Brain pericyte (primary cell): ENCODE results near the gene AFAP1.

ENCODE experiments used
- DNase-seq: peaks from one replicate; pipeline ENCODE4 v3.0.0-alpha.2; 2012; ENCODE audit warnings: low read depth, low spot score

AFAP1 gene

GRCh38 chr4:7719354-7720174, 220.1 kb downstream of the AFAP1 start:
- DNase-seq = no peak

DNA sequence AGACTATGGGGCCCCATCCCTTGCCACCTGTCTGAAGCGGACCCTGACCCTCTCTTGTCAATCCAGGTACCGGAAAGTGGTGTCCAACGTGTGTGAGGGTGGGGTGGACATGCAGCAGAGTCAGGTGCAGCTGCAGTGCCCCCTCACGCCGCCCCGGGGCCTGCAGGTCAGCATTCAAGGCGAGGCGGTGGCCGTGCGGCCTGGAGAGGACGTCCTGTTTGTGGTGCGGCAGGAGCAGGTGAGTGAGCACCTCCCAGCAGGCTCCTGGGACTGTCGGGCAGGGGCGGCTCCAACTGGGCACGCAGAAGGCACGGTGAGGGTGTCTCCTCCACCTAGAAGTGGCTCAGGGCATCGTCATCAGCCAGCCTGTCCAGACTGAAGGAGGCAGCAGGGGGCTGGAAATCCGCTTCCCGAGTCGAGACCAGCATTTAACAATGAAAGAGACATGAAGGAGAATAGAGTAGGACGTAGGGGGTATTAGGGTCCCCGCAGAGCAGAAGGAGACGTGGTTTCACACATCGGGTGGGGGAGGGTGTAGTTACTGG, 221.6 kb downstream of the AFAP1 start:
- no peak for DNase-seq

DNA sequence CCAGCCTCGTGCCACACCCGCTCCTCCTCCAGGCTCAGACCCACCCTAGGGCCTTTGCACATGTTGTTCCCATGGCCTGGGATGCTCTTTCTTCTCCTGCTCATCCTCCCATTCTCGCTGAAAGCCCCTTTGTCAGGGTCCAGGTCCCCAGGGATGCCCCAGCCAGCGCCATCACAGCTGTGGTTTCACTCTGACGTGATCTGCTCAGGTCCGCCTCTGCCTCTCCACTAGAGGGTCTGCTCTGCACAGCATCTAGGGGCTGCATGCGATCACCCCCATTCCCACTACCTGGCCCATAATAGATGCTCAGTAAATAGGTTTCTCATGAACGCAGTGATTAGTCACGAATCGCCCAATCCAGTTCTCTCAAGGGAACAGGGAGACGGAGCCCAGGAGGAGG, 222.5 kb downstream of the AFAP1 start:
- no peak for DNase-seq

- DNase-seq = no peak
Observed at GRCh38 chr4:7716010-7716721, 223.5 kb downstream of the AFAP1 start.

GRCh38 chr4:7715271-7716009, 224.2 kb downstream of the AFAP1 start:
- DNase-seq = no peak

GRCh38 chr4:7714738-7715137, 224.9 kb downstream of the AFAP1 start:
- no peak for DNase-seq

DNA sequence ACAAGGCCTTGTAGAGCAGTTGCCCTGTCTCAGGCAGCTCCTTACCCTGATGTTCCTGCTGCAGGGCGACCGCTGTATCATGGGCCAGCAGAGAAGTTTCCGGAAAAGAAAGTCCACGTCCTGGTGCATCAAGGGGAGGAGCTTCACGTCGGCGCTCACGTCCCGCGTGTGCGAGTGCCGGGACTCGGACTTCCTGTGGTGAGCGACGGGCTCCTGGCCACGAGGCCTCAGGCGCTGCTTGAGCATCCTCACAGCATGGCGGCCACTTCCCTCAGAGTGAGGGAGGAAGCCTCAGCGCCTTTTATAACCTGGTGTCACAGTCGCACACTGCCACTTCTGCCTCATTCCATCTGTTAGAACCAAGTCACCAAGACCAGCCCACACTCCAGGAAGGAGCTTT, 225.5 kb downstream of the AFAP1 start:
- no peak for DNase-seq

- no peak for DNase-seq
Observed at GRCh38 chr4:7713757-7714156, 225.9 kb downstream of the AFAP1 start.

- DNase-seq = no peak
Observed at GRCh38 chr4:7712021-7712671, 227.5 kb downstream of the AFAP1 start.

DNA sequence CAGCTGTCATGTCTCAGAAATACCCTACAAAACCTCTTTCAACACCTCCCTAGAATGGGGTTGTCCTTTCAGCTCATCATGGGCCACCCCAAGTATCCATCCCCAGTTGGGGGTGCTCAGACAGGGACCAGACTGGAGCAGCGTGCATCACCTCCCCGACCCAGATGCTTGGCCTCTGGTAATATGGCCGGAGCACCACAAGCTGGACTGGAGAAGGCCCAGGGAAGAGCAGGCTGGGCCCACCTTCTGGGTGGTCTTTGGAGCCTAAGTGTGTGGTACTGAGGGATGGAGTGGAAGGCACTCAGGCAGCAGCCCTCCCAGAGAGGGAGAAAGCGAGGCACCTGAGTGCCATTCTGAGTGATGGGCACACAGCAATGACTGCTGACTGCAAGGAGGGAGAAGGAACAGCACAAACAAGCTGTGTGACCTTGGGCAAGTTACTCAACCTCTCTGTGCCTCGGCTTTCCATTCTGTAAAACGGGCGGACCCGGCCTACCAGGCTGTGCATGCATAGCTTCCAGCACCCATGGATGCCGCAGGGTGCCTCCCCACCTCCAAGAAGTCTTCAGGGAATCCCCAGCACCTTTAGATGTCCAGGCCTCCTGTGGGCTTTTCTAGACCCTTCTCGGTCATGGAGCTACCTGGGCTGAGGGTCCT, 228.2 kb downstream of the AFAP1 start:
- no peak for DNase-seq

DNA sequence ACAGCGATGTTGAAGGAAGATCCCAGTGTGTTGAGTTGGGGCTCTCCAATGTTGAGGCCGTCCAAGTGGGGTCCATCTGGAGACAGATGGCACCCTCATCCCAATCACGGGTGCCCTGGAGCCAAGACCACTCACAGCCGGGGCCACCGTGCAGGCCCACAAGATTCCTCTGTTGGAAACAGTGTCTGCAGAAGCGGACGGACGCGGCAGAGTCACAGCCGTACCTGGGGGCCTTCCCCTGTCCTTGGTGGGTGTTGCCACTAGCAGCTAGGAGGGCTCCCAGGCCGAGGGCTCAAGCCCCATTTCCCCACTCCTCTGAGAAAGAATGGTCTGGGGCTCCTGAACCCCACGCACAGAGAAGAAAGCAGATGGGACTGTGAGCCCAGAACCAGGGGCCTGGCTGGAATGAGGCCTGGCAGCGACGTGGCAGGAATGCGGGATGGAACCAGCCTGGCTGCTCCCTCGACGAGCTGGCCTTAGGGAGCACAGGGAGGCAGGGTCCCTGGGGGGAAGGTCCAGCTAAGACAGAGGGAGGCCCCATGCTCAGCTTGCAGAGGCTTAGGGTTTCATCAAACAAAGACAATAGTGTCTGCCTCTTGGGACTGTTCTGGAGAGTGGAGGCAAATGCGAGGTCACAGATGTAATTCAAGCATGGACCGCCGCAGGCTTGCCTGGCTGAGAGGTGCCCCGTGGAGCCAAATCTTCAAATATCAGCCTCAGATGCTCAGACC, 228.9 kb downstream of the AFAP1 start:
- no peak for DNase-seq

DNA sequence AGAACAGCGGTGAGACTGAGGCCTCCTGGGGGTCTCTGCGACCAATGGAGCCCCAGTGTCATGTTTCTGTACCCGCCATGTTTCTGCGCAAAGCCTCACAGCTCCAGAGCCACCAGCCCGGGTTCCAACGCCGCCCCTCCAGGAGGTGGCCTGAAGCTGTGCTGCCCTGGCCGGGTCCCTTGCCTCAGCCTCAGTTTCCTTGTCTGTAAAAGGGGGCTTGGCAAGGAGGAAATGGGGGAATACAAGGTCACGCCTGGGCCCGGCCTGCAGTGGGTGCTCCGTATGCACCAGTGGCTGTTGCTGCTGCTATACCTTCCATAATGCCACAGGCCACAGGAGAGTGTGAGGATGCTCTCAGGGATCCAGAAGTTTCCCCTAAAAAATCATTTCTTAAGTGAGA, 229.5 kb downstream of the AFAP1 start:
- no peak for DNase-seq

GRCh38 chr4:7709431-7709830, 230.2 kb downstream of the AFAP1 start:
- DNase-seq = no peak

GRCh38 chr4:7708981-7709380, 230.7 kb downstream of the AFAP1 start:
- no peak for DNase-seq
